Stimulated activated CD4-positive, alpha-beta T cell treated with anti-CD3 and anti-CD28 coated beads, Interleukin-2, amount 100 ng/mL, for 24 hours (primary cell): ENCODE results near the gene WSCD2.

Experiments
- DNase-seq, 2 donors: peaks; one replicate each; pipeline ENCODE4 v3.0.0-alpha.2; 2020

The WSCD2 gene

DNA sequence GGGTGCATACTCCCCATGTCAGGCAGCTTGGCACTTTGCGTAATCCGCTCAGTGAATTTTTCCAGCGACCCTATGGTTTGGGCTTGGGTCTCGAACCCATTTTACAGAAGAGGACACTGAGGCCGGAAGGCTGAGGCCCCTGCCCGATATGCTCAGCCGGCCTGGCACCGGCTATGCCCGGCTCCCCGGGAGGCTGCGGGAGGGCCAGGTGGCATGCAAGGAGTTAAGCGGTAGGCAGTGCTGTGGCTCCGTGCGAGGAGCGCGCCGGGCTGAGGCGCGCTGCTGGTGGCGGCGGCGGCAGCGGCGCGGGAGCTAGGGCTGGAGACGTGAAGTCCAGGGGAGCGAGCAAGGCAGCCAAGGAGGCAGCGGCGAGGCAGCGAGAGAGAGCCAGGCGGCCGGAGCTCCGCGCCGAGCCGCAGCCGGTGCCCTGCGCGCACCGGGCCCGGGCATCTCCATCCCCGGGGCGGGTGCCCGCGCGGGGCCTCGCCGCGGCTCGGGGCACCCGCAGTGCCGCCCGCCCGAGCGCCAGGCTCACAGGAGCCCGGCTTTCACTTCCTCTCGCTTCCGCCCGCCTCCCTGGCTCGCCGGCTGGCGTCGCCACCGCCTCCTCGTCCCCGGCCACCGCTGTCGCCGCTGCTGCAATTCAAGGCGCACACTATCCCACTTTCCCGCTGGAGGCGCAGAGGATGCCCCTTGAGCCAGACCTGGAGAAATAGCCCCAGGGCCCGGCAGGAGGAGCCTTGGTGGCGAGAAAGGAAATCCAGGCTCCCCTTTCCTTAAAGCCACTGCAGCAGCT is at the start of gene WSCD2:
TSS of gene WSCD2 (plus strand) at position 272 of the 796 bp plus-strand sequence. CDS start 66,545 bp downstream, outside the sequence.
- peak in 1 of 2 donors; percentile 29 for DNase-seq

DNA sequence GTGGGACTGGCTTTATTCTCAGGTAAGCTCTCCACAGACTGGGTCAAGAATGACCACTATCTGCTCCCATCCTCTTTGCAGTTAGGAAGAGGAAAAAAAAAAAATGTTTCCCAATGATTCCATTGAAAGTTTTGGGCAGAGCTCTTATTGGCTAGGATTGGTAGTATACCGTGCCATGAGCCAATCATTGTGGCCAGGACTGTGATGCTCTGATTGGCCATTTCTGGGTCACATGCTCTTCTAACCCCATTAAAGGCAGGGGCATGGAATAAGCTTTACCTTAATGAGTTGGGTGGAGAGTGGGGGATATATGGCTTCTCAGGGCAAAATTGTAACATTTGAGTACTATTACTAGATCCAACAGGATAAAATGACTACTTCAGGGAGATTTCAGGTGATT is 49.4 kb upstream of the WSCD2 start:
- no peak for DNase-seq

DNA sequence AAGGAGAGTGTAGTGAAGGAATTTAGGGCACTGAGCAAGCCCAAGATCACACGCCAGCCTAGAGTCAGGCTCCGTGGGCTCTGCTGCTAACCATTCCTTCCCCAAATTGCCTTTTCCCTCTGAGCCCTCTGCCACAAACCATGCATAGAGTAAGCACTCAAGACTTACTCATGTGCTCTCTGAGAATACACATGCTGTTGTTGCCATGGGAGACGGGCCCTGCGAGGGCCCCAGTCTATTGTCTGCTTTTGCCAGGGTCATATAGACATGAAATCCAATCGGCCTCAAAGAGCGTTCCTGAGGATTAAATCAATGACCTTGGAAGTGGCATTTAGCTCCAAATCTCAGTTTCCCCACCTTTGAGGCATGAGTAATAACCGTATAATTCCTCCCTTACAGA is 48.7 kb upstream of the WSCD2 start:
- no peak for DNase-seq

DNA sequence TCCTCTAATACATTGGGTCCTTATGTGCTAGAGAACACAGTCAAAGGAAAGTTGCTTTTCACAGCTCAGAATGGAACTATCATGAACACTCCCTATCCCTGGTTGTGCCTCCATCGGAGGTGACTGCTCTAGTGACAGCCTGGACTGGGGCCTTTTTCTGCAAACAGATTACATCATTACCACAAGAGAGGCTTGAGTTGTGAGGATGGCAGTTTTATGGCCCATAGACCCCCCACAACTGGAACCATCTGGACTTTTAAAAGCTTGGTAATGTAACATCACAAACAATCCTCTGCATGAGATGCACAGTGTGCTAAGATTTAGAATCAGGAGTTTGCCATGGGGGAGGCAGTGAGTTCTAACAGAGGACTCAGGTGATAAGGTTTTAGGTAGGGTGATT is 46.6 kb upstream of the WSCD2 start:
- DNase-seq = no peak

DNA sequence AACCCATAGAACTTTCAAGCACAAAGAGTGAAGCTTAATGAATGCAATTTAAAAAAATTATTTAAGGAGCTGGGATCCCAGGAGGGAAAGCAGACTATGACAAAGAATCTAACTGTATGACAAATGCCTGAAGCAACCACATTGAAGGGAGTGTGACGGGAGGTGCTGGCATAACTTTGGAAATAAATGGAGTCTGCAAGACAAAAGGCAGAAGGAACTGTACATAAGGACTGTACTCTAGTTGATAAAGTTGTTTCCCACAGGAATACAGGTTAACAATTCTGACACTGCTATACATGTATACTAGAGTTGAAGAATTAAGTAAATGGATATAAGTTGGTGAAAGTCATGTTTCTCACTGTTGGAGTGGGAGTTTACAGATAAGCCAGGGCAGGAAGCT is 41.2 kb upstream of the WSCD2 start:
- no peak for DNase-seq

DNA sequence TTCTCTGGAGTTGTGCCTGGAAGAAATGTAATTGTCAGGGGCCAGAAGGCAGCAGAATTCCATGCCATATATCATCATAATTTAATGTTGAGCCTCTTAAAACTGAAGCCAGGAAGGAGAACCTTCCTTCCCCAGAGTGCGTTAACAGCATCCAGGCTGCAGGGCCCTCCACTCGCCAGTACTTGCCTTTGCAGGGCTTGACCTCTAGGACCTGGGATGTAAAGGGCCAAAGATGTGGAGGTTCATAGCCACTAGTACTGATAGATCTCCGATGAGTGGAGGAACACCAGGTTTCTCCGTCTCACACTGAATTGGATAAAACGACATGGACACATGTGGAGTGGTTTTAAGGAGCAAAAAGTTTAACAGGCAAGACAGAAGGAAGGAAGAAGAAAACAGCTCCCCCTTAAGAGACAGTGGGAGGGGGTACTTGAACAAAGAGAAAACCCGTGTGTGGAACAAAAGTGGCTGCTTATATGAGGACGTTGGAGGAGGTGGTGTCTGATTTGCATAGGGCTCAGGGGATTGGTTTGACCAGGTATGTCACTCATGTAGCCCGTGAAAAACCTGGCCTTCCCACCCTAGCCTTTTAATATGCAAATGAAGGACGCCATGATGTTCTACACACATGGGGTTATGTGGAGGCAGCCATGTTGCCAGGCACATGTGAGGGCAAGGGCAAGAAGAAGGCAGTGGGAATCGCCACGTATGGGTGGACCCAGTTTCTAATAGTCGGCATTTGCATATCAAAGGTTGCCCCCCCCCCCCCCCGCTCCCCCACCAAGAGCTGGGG is 38.8 kb upstream of the WSCD2 start:
- DNase-seq = no peak

DNA sequence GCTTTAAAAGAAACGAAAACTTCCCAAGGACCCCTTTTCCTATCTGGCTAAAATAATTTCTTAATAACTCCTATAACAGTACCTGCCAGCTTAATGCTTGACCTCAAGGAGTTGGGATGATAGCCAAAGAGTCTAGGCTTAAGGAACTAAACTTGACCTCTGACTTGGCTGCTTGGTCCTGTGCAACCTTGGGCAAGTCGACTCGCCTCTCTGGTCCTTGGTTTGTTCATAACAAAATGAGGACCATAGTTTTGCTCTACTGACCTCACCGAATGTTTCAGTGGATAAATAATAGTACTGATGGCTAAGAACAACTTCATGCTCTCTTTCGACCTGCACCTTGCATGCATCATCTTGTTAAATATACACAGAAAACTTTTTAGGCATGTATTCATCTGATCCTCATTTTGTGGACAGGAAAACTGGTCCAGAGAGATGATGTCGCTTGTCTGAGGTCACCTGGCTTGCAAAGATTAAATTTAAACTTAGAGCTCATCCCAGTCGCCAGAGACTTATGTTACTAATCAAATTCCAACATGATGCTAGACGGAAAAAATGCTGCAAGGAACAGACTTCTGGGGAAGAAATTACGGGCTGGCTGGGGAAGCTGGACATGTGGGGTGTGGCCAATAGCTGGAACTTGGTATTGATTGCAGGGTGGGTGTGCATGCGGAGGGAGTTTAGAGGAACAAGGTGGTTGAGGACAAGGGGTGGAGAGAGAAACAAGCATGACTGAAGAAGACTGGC is 38.0 kb upstream of the WSCD2 start:
- DNase-seq = no peak

DNA sequence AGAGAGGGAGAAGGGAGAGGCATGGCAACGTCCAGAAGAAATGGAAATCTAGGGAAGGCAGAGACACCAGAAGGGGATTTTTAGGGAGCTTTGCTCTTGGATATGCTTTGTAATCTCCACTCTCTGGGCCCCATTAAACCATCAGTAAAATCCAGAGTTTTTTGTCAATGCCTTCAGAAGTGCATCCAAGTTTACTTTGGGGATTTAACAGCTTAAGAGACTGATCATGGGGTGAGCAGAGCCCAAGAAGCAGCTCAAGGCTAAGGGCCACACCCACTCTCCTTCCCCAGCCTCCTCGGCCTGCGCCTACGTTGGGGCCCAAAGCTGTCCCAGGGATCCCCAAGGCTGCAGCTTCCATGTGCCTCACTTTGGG is 37.4 kb upstream of the WSCD2 start:
- no peak for DNase-seq

DNA sequence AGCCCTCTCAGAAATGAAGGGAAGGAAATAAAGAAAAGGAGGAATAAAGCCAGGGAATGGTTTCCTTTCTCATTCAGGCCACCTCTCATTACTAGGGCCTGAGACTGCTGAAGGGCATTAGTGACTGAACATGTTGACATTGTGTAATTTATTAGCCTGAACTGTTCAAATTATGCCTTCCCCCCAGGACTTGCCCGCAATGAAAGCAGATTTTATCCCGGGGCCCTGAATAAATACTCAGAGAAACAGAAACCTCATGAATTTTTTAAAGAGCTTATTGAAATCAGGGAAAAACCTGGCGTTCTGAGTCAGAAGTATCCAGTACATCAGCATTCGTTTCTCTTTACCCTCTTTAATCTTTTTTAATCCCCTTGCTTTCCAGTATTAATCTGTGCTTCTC is 35.9 kb upstream of the WSCD2 start:
- no peak for DNase-seq

DNA sequence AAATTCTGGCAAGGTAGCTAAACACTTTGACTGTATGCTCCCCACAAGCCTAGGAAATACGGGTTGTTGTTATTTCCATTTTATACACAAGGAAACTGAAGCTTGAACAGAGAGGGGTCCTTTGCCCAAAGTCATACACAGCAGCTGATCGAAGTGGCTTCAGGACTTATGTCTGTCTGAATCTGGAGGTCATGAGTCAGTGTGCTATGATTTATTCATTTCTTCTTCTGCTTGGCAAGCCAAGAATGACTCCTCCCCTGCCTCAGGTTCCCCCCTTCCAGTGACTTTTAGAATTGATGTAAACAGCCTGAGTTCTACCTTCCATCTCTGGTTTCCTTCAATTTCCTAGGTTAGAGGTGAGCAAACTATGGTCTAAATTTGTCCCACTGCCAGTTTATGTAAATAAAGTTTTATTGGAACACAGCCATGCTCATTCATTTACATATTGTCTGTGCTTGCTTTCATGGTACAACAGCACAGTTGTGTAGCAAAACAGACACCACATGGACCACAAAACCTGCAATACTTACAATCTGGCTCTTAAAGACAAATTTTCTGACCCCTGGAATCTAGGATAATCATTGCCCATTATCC is 34.9 kb upstream of the WSCD2 start:
- DNase-seq = no peak

DNA sequence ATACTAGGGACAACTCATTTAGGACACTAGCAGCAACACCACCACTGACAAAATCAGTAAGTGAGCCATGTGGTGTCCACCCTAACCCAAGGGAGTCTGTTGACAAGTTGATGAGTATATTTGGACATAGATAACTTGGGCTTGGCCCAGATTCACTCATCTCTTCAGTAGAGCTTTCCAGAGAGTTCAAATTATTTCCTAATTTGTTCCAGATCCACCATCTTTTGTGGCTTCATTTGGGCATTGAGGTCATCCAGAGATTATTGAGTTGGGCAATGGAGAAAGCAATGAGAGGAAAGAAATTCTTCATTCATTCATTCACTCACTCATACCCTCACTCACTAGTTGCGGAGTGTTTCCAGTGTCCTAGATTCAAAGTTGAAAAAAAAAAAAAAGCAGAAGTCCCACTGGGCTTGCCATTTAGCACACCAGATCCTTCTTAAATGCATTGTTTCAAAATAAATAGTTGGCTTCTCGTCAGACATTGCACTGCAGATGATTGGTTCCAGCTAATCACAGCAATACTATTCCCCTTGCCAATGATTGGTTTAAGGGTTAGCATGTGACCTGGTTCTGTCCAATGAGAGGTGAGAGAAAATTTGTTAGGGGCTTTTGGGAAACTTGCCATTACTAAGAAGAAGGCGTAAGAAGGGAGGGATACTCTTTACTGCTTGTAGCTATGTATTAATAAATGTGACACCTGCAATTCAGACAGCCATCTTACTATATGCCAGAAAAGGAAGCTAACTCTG is 31.8 kb upstream of the WSCD2 start:
- no peak for DNase-seq

DNA sequence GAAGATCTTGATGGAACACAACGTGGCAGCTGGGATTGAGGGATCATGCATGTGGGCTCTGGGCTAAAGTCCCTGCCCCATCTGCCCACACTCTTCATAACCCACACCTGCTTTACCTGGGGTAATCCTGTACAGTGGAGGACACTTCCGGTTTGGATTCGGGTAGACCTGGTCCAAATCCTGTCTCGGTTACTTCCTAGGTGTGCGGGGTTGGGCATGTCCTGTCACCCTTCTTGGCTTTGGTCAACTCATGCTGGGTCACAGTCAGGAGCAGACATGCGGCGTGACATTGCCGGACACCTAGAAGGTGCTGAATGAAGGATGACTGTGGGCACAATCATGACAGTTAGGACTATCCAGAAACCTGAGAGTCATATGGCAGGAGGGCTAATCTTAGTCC is 30.7 kb upstream of the WSCD2 start:
- DNase-seq = no peak

DNA sequence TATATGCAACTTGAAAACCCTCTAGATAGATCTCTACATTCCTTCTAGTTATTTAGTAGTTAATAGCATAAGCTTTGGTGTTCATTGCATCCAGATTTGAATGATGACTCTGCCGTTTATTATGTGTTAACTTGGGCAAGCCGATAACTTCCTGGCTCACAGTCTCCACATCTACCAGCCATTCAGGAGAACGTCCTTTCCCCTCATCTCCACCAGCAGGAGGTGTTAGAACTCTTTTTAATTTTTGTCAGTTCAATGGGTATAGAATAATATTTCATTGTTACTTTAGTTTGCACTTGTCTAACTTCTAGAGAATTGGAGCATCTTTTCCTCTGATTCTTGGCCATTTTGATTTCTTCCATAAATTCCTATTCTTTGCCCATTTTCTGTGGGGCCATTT is 30.0 kb upstream of the WSCD2 start:
- no peak for DNase-seq

DNA sequence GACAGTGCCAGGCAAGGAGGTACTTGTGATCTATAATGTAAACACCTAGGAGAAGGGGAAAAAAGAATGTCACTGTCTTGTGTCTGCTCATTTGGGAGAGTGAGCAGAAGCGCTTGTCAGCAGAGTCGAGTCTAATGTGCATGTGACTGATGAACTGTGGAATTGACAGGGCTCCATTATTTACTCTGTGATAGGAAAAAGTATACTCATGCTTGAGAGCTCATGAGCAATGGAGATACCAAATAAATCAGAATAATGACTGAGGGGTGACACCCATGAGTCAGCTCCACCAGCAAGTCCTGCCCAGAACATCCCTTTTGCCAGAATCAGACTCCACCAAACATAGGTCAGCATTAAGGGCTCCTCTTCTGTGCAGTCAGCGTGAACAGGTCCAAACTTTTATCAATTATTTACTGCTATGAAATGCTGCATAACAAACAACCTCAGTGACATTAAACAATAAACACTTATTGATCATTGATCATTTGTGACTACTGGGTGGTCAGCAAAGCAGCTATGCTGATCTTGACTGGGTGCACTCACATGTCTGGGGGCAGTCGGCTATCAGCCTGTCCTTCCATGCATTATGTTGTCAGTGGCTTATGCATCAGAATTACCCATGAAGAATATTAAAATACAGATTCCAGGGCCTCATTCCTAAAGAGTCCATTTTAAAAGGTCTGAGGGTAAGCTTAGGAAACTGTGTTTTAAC is 29.2 kb upstream of the WSCD2 start:
- no peak for DNase-seq

DNA sequence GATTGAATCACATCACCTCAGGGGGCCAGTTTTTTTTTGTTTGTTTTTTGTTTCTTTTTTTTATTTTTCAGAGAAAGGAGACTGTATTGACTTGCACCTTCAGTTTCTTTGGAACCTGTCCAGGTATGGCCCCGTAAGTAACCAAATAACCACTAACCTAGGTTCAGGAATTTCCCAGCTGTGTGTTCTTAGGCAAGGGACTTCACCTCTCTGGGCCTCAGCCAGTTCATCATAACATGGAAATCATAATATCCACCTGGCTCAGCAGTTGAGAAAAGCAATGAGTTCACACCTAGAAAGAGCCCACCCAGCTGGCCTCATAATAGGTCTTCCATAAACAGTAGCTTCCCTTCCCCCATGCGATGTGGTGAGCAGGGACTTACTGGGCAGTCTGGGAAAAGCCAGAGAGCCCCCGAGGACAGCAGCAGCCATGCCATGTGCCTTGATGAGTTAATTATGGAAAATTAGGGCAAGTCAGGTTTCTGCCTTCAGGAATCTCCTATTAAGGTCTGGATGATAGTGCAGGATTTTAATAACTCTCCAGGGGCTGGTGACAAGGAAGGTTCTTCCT is 27.4 kb upstream of the WSCD2 start:
- no peak for DNase-seq

DNA sequence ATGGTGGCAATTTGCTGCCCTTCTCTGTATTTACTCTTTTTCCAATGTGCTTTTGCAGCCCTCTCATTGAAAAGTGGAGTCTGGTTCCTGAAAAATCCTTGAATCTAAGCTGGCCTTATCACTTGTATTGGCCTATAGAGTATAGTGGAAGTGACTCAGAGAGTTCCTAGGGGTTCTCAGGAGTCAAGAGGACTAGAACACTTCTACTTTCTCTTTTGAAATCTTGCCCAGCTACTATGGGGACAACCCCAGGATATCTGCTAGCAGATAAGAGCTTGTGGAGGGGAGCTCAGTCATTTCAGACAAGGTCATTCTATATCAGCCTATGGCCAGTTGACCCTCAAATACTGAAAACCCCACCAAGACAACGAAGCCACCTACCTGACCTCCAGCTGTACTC is 26.7 kb upstream of the WSCD2 start:
- DNase-seq = no peak

DNA sequence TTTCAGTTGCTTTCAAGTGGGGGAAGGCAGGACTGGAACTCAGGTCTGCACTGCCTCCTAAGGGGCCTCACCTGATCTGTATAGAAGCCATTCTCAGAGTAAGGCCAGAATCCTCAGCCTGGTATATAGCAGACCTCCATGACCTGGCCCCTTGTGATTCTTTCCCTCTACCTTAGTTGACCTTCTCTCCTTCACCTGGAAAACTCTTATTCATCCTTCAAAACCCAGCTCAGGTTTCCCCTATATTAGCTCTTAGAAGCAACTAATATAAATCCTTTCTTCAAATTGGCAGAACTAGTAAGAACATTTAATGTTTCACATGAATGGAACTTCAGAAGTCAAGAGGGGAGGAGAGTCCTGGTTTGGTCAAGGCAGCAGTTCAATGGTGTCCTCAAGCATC is 26.0 kb upstream of the WSCD2 start:
- no peak for DNase-seq

DNA sequence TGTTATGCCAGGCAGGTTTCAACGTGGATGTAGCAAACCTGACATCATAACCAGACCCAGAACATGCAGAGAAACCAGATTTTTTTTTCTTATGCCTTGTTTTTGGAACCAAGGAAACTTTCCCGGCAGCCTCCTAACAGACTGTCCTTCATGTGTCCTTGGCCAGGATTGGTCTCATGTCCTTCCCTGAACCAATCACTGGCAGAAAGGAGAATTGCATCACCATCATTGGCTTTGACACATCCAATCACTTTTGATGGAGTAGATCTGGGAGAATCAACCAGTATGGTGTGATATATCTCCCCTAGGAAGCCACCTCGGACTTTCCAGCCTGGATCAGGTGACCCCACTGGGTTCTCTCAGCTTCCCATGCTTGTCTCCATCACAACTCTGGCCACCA is 25.6 kb upstream of the WSCD2 start:
- DNase-seq = no peak

DNA sequence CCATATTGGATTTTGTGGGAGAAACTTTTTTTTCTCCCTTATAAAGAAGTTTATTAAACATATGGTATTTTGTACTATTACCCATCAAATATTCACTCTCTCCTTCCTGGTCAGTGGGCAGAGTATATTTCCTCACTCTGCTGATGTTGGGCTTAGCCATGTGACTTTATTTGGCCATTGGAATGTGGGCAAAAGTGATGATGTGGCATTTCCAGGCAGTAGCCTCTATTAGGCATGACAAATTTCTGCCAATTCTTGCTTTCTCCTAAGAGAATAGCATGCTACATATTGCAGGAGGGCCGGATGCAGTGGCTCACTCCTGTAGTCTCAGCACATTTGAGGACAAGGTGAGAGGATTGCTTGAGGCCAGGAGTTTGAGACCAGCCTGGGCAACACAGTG is 24.4 kb upstream of the WSCD2 start:
- no peak for DNase-seq

DNA sequence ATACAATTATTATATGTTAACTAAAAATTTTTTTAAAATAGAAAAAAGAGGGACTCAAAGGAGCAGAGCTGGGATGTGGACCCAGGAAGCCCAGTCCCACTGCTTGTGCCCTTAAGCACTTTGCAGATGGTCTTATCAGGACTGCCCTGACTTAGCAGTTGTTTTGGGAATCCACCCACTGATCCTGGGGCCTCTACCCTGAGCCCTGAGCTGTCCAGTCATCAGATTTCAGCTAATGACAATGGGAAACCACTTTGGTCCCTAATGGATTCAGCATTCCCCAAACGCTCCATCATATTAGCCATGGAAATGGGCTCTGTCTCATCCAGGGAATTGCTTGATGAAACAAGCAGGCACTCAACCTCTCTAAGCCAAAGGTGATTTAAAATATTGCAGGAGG is 22.5 kb upstream of the WSCD2 start:
- no peak for DNase-seq

DNA sequence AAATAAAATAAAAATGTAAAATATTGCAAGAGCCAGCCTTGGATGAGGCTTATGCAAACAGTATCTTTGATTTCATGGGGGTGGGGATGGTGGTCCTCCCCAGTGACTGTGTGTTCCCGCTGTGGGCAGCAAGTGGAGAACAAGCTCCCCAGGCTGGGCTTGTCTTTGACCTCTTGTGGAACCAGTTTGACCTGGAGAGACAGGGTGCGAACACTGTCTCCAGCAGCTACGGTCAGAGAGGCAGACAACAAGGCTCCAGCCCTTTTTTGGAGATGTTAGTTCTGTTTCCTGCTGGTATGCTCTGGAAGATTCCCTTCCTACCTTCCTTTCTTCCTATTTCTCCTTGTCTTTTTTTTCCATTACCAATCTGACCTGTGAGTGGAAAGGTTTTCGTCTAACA is 21.8 kb upstream of the WSCD2 start:
- no peak for DNase-seq

DNA sequence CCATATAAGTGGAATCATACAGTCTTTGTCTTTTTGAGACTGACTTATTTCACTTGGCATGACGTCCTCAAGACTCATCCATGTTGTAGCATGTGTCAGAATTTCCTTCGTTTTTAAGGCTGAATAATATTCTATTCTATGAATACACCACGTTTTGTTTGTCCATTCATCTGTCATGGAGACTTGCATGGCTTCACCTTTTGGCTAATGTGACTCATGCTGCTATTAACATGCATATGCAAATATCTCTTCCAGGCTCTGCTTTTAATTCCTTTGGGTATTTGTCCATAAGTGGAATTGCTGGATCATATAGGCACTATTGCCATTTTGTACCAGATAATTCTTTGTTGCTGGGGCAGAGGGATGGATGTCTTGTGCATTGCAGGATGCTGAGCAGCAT is 19.6 kb upstream of the WSCD2 start:
- DNase-seq = no peak
